GM18505 (cell line): Measurements from ENCODE around the gene PEX10.

ENCODE experiments used
- ATAC-seq: cut with Tn5 transposase; IDR thresholded peaks from one replicate; pipeline ENCODE4 v1.9.1; 2021; ENCODE audit not compliant: unreplicated experiment
- POLR2A ChIP-seq: IDR thresholded peaks from 4 replicates; pipeline ENCODE4 v1.6.1; 2011; ENCODE audit warnings: borderline replicate concordance; ENCODE audit not compliant: insufficient read depth, insufficient read length; ENCODE audit errors: extremely low read depth

Gene PEX10

DNA sequence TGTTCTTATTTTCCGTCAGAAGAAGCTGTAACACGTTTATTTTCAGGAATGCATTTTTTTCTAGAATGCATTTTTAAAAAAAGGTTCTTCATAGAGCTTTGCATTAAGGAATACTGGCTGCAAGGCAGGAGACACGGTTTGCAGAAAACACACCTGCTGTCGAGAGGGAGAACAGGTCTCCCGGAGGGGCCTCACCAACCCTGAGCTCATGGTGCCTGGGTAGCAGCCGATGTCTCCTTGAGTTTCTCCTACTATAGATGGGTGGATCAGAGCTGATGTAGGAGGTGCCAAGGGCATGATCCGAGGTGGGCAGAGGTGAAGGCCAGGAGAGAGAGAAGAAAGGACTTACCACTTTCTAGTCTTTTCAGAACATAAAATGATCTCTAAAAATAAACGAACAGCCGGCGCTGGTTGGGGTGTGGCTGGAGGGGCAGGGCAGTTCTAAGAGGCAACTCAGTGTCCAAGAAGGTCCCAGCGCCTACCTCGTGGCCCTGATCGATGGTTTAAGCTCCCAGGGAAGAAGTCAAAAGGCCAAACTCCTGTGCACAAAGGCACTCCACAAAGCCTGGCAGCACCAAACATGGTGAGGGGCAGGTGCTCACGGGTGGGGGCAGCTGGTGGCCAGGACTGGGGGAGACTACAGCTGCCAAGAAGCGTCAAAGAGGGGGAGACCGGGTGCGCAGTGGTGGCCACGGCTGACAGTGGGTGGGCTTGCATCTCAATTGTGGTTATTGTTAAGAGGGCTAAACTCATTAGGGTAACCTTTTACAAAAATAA, 33.2 kb downstream of the PEX10 start:
- TF ChIP-seq POLR2A, result no peak
- ATAC-seq, result no peak

DNA sequence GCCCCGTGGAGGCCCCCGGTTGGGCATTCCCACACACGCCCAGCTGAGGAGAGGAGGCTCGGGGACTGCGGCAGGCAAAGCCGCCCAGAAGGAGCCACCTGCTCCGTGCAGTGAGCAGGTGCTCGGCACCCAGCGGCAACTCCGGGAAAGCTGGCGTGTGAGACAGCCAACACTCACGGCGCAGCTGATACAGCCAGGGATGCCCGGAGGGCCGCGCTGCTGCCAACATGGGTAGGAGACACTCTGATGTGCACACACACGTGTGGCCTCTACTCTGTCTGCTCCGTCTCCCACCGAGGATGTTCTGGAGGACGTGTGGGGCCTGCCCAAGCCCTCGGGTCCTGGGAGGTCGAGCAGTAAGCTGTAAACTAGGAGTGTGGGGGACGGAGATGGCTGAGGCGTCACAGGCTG, 33.9 kb downstream of the PEX10 start:
- no peak for TF ChIP-seq POLR2A
- ATAC-seq, result no peak

DNA sequence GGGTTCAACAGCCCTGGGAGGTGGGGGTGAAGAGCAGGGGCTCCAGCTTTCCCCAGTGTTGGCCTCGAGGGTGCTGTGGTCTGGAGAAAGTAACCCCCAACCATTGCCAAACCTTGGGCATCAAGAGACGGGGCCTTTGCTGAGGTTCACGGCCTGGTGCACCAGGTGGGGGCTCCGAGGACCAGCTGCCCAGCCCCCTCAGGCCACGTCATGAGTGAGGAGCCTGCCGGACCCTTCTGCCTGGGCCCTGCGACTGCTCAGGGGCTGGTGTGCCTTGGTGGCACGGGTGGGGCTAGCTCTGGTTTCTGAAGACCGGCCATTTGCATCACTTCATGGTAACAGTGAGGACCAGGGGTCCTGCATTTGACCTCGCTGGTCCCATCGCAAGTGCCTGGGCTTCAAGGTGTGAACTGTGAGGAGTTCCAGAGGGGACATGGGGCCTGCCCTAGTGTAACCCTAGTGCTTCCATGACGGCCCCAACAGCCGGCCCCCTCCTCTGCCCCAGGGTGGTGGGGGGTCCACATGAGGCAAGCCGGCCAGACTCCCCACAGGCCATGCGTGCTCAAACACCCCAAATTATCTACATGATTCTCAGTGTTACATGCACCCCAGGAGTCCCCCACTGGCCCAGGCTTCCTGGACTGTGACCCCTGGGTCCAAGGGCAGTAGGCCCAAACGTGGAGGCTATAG, 34.5 kb downstream of the PEX10 start:
- TF ChIP-seq POLR2A, result no peak
- ATAC-seq, result no peak

DNA sequence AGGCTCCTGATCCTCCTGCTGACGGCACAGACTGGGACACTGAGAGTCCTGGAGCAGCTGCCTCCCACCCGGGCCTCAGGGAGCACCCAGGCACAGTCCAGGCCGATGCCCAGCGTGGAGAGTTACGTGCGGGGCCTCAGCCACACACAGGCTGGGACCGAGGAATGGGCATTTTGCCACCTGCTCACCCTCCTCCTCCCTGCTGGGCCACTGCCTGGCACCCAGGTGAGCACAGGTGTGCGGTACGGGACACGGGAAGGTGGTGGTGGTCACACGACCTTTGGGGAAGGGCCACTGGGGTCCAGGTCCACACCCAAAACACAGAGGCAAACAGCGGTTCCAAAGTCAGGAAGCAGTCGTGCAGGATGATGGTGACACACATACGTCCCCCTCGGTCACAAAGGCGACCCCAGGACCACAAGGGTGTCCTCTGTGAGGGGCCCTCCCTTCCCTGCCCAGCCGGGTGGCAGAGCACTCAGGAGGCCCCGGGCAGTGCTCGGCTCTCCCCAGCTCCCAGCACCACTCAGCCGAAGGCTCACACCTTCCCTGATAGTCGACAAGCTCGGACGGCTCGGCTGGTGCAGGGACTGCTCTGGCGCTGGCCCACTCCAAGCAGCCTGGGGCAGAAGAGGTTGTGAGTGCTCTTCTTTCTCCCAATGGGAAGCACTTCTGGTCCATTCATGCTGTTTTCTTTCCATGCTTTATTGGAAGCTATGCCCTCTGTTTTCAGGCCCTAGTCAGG, 35.3 kb downstream of the PEX10 start:
- no peak for TF ChIP-seq POLR2A
- no peak for ATAC-seq

DNA sequence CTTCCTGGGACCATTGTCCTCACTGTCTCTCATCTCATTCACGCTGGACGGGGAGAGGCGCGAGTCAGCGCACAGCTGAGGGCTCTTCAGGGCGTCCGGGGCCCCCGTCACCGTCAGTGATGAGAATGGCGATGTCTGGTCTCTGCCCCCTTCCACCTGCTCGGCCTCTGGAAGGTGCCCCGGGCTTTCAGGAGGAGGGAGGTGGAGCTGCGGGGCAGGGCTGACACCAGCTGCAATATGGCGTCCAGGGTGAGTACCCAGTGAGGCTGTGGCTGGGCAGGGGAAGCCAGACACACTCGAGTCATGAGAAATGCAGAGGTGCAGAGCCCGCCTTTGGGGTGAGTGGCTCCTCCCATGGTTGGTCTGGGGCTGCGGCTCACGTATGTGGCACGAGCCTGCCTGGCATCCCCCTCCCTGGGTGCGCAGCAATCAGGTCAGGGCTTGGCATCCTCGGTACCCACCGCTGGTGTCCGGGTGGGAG, 36.1 kb downstream of the PEX10 start:
- no peak for ATAC-seq
- TF ChIP-seq POLR2A, result no peak

DNA sequence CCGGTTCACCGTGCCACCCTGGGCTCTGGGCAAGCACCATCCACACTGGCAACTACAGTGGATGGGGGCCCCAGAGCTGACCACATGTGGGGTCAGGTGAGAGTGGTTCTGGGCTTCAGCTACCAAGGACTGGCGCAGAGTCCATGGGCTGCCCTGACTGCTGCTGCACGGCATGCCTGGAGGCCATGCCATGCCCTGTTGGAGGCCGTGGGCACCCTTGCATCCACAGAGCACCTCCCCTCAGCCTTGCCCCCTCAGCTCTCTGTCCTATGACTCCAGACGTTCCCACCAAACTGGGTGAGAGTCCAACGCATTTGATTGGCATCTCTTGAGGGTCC, 36.5 kb downstream of the PEX10 start:
- no peak for ATAC-seq

DNA sequence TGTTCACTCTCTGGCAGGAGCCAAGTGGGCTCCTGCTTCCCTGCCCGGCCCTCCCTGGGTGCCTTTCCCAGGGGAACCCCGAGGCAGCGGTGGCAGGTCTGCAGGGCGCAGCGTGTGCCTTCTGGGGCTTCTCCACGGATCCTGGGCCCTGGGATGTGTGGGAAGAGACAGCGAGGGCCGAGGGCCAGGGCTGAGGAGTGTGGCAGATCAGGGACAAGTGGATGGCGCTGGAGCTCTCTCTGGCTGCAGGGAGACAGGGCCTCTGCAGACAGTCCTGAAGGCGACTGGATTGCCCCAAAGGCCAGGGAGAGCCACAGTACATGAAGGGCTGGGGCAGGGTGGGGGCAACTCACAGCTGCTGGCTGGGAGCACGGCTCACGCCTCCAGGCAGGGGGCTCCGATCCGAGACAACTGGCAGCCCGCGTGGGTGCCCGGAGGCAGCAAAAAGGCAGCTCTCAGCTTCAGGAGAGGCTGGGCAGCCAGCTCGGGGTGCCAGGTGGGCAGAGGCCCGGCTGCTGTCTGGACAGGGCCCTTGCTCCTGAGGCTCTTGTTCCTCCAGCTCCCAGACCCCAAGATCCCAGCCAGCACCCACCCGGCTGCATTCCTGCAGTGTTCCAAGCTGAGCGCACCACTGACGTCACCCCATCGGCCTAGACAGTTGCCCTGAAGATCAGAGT, 37.0 kb downstream of the PEX10 start:
- no peak for ATAC-seq

More for the DNA sequence above, 36.5 kb downstream of the PEX10 start:
- TF ChIP-seq POLR2A, result no peak

DNA sequence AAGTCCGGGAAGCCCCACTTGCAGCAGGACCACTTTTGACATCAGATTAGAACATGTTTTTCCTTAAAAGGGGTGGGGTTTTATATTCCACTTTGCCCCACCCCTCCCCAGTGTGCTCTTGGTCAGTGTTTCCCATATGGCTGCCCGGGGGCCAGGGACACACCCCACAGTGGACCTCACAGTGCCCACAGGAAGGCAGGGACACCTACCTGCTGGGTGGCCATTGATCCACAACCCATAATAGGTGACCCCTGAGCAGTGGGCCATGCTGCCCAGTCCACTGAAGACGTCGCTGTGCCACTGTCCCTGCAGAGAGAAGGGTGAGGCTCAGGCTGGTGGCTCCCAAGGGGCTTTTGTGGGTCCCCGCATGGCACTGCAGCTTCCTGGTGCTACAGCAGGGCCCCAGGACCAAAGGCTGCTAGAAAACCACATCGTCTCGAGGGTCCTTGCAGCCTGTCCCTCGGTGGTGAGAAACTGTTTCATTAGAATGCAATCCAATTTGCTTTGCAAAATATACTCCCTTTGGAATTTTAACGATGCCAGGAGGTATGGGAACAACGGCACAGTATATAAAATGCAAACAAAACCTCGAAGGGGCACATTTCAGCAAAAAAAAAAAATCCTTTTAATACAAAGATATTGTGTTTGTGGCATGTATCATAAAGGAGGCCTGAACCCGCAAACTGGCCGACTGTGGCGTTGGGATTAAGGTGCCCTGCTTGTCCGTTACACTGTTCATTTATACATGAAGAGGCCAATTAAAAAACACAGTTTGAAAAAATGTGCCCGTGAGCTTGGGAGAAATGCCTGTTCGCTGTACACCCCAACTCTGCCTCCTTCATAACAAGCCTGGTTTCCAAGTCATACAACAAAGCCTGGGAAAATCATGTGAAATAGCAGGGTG, 37.9 kb downstream of the PEX10 start:
- ATAC-seq, result no peak
- no peak for TF ChIP-seq POLR2A

More for the DNA sequence above, 37.0 kb downstream of the PEX10 start:
- no peak for TF ChIP-seq POLR2A

DNA sequence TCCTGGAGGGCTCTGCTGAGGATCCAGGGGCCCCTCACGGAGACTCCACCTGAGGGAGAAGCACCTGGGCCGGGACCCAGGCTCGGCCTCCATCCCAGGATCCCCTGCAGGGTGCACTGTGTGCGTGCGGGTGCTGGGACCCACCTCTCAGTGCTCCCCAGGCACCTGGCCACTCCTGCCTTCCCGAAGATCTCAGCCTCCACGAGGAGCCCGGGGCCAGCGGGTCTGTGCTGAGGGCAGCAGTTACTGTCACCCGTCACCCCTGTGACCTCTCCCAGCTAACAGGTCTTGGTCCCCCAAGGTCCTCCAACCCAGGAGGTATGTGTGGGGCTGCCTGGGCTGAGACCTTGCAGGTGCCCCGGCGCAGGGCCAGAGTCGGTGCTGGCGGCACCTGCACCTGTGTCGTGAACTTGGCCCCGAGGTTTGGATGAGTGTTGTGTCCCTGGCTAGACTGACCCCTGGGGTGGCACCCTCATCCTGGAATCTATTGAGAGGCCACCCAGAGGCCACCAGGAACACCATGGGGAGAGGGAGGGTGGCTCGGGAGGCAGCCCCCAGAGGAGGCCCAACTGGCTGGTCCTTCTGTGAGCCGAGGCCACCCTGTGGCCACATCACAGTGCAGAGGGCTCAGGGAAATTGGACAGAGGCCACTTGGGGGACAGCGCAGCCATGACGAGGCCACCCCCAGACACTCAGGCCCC, 38.7 kb downstream of the PEX10 start:
- no peak for ATAC-seq

DNA sequence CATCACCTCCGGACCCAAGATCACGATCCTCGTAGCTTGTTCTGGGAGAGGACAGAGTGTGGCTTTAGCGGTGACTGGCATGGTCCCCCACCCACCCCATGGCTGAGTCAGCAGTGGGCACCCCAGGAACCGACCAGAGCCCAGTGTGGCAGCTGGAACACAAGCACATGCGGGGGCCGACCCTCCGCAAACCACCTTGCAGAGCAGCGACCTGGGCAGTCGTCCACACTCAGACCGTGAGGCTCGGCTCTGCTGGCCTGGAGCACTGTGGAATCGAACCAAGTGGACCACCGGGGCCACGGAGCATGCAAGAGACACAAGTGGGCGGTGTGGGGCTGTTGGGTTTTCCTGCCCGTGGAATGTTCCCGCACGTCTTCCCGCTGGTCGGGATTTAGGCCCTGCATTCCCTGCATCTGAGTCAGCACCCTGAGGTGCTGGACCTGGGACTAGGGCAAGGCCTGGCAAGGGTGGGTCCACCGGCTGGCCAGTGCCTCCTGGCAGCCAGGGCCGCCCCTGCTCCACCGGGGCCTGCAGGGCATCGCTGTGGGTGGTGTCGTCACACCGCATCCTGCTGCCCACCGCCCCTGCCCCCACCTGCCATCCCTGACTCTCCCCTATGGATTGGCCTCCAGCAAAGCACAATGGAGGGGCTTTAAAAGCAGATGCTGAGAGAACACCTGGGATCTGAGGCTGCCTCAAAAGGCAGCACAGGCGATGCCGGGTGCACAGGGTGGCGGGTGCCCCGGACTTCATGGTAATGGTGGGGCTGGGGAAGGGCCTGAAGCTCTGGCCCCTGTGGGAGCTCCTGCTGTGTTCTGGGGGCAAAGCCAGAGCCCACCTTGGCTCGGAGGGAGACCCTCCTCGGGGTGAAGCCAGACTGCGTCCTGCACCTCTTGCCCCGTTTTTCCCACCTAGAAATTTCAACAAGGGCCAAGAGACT, 39.5 kb downstream of the PEX10 start:
- ATAC-seq, result no peak
- TF ChIP-seq POLR2A, result no peak

More for the DNA sequence above, 38.7 kb downstream of the PEX10 start:
- TF ChIP-seq POLR2A, result no peak
